Measurements from ENCODE around the gene GALNT6.
"Not testable (repeated sequence)": the region's sequence is repeated elsewhere in the genome, so short reads cannot be mapped to it uniquely, and the experiment has no call there.

The GALNT6 gene

GRCh38 chr12:51357374-51358047, 33.7 kb downstream of the GALNT6 start:
- DNase-seq (ENCODE audit: low spot score), result no peak

- peak; percentile 59 for DNase-seq (ENCODE audit: low spot score)
Measured at GRCh38 chr12:51351913-51352532, 39.2 kb downstream of the GALNT6 start.

GRCh38 chr12:51349026-51349425, 42.2 kb downstream of the GALNT6 start:
- DNase-seq (ENCODE audit: low spot score), result no peak

- DNase-seq (ENCODE audit: low spot score), result no peak
Measured at GRCh38 chr12:51348116-51348515, 43.1 kb downstream of the GALNT6 start.

- no peak for DNase-seq (ENCODE audit: low spot score)
Measured at GRCh38 chr12:51346581-51346980, 44.6 kb downstream of the GALNT6 start, which contains the start of gene CELA1. CELA1 (minus strand) TSS chr12:51346679; CDS start chr12:51346638, 41 bp downstream.

- no peak for DNase-seq (ENCODE audit: low spot score)
Measured at GRCh38 chr12:51345681-51346080, 45.5 kb downstream of the GALNT6 start.

- no peak for DNase-seq (ENCODE audit: low spot score)
Measured at GRCh38 chr12:51343201-51343600, 48.0 kb downstream of the GALNT6 start.

- no peak for DNase-seq (ENCODE audit: low spot score)
Measured at GRCh38 chr12:51342416-51342815, 48.8 kb downstream of the GALNT6 start.

- DNase-seq (ENCODE audit: low spot score), result peak; percentile 79
Measured at GRCh38 chr12:51341251-51342007, 49.8 kb downstream of the GALNT6 start.

- no peak for DNase-seq (ENCODE audit: low spot score)
Measured at GRCh38 chr12:51339750-51340149, 51.5 kb downstream of the GALNT6 start.

- DNase-seq (ENCODE audit: low spot score), result not testable (repeated sequence)
Measured at GRCh38 chr12:51337336-51337735, 53.9 kb downstream of the GALNT6 start.

GRCh38 chr12:51335931-51336330, 55.3 kb downstream of the GALNT6 start:
- no peak for DNase-seq (ENCODE audit: low spot score)

- no peak for DNase-seq (ENCODE audit: low spot score)
Measured at GRCh38 chr12:51334764-51335163, 56.4 kb downstream of the GALNT6 start.

GRCh38 chr12:51333536-51333935, 57.7 kb downstream of the GALNT6 start:
- DNase-seq (ENCODE audit: low spot score), result no peak

- no peak for DNase-seq (ENCODE audit: low spot score)
Measured at GRCh38 chr12:51330186-51330585, 61.0 kb downstream of the GALNT6 start.

- DNase-seq (ENCODE audit: low spot score), result no peak
Measured at GRCh38 chr12:51329742-51330141, 61.5 kb downstream of the GALNT6 start.

GRCh38 chr12:51328587-51328986, 62.6 kb downstream of the GALNT6 start:
- no peak for DNase-seq (ENCODE audit: low spot score)

GRCh38 chr12:51326698-51327439, 64.3 kb downstream of the GALNT6 start:
- no peak for DNase-seq (ENCODE audit: low spot score)

GRCh38 chr12:51324953-51325352, 66.3 kb downstream of the GALNT6 start:
- no peak for DNase-seq (ENCODE audit: low spot score)

- no peak for DNase-seq (ENCODE audit: low spot score)
Measured at GRCh38 chr12:51323966-51324895, 67.0 kb downstream of the GALNT6 start, which contains the start of gene BIN2. BIN2 (minus strand) TSS chr12:51324174; CDS start chr12:51324102, 72 bp downstream.

- DNase-seq (ENCODE audit: low spot score), result no peak
Measured at GRCh38 chr12:51323317-51323960, 67.8 kb downstream of the GALNT6 start.
